GM21390 (cell line): Measurements from ENCODE around the gene BFSP1.
A peak's percentile ranks its signal among the peaks of the same experiment; 100 is the strongest.

Source experiments
- ATAC-seq: cut with Tn5 transposase; IDR thresholded peaks from one replicate; pipeline ENCODE4 v1.9.1; 2021; ENCODE audit not compliant: unreplicated experiment

The BFSP1 gene

GRCh38 chr20:17558154-17558940 is 27.2 kb upstream of the BFSP1 start:
- no peak for ATAC-seq

- ATAC-seq, result no peak
These were observed 26.5 kb upstream of the BFSP1 start for GRCh38 chr20:17557675-17558006.

GRCh38 chr20:17556837-17557674 is 25.9 kb upstream of the BFSP1 start:
- ATAC-seq, result no peak

- ATAC-seq, result no peak
These were observed 23.9 kb upstream of the BFSP1 start for GRCh38 chr20:17555106-17555505.

GRCh38 chr20:17549131-17549530 is 18.0 kb upstream of the BFSP1 start:
- ATAC-seq, result no peak

GRCh38 chr20:17545127-17545526 is 13.9 kb upstream of the BFSP1 start:
- no peak for ATAC-seq

- ATAC-seq, result no peak
These were observed 12.5 kb upstream of the BFSP1 start for GRCh38 chr20:17543531-17544131.

- ATAC-seq, result no peak
These were observed 11.8 kb upstream of the BFSP1 start for GRCh38 chr20:17542993-17543412.

GRCh38 chr20:17542481-17542880 is 11.3 kb upstream of the BFSP1 start:
- ATAC-seq, result no peak

- no peak for ATAC-seq
These were observed 10.8 kb upstream of the BFSP1 start for GRCh38 chr20:17541996-17542395.

- no peak for ATAC-seq
These were observed 10.4 kb upstream of the BFSP1 start for GRCh38 chr20:17541596-17541995.

GRCh38 chr20:17538517-17539170 is 7.5 kb upstream of the BFSP1 start:
- ATAC-seq, result peak; percentile 70

GRCh38 chr20:17537959-17538358 is 6.8 kb upstream of the BFSP1 start:
- ATAC-seq, result no peak

- ATAC-seq, result peak; percentile 80
These were observed 5.8 kb upstream of the BFSP1 start for GRCh38 chr20:17536944-17537444.

GRCh38 chr20:17534077-17534476 is 2.9 kb upstream of the BFSP1 start:
- ATAC-seq, result no peak

GRCh38 chr20:17533396-17533795 is 2.2 kb upstream of the BFSP1 start:
- no peak for ATAC-seq

GRCh38 chr20:17531665-17532025 is 466 bp upstream of the BFSP1 start:
- no peak for ATAC-seq

GRCh38 chr20:17530153-17530552 is 1.0 kb downstream of the BFSP1 start:
- ATAC-seq, result no peak

GRCh38 chr20:17529586-17529985 is 1.6 kb downstream of the BFSP1 start:
- no peak for ATAC-seq

GRCh38 chr20:17525650-17526049 is 5.5 kb downstream of the BFSP1 start:
- no peak for ATAC-seq

GRCh38 chr20:17525132-17525531 is 6.0 kb downstream of the BFSP1 start:
- no peak for ATAC-seq
